ENCODE measurements around the gene ANO1. TPM values are rescaled to one million over a fixed set of nuclear protein-coding genes. Genes with fewer than 3 reads are reported as not detected.

Gene ANO1
- total and polyA plus RNA-seq, 11 donors = 4.2 to 17.8 (median 9.4) TPM

- TF ChIP-seq POLR2A (IDR thresholded peaks at IDR 0.05) = no peak
- TF ChIP-seq, protein P1, sequence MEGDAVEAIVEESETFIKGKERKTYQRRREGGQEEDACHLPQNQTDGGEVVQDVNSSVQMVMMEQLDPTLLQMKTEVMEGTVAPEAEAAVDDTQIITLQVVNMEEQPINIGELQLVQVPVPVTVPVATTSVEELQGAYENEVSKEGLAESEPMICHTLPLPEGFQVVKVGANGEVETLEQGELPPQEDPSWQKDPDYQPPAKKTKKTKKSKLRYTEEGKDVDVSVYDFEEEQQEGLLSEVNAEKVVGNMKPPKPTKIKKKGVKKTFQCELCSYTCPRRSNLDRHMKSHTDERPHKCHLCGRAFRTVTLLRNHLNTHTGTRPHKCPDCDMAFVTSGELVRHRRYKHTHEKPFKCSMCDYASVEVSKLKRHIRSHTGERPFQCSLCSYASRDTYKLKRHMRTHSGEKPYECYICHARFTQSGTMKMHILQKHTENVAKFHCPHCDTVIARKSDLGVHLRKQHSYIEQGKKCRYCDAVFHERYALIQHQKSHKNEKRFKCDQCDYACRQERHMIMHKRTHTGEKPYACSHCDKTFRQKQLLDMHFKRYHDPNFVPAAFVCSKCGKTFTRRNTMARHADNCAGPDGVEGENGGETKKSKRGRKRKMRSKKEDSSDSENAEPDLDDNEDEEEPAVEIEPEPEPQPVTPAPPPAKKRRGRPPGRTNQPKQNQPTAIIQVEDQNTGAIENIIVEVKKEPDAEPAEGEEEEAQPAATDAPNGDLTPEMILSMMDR (IDR thresholded peaks at IDR 0.05) = no peak
- Histone ChIP-seq H3K9me3 (no peaks in the 10 kb centered on the region), H3K27me3 (no peaks in the 10 kb centered on the region), H3K36me3 (peaks cover 0 to 16% (median 0%) of the 10 kb centered on the region in 9 donors), H3K27ac (peak overlapping the region in 5 of 12 donors; percentile 19 to 55 (median 32)), H3K4me1 (peaks cover 0 to 32% (median 8%) of the 10 kb centered on the region in 12 donors), H3K4me3 (no peak overlapping the region)
- intact Hi-C loops (cut with DNase I) = loop anchor here in 2 of 10 donors (10.0 kb wide), 2 partner anchors 106 to 164 kb away; no protein-coding TSS in a partner anchor
- WGBS, 4 donors = 74 to 81% (median 80%) methylated on average over 16 of the region's 16 CpGs
- ATAC-seq (peak in 2 of 4 donors; percentile 8 to 32), DNase-seq (peak in 1 of 5 donors; percentile 64)
Measured at GRCh38 chr11:70088735-70089250, 10.7 kb downstream of the ANO1 start.

GRCh38 chr11:70089631-70090030, 11.5 kb downstream of the ANO1 start:
- 69 to 85% (median 83%) methylated on average over 9 of the region's 9 CpGs for WGBS, 4 donors
- no peaks in the 10 kb centered on the region for H3K27me3 ChIP-seq
- no peak for TF ChIP-seq POLR2A (IDR thresholded peaks at IDR 0.05)
- TF ChIP-seq, protein P1 (IDR thresholded peaks at IDR 0.05) = no peak
- peaks cover 0 to 16% (median 0%) of the 10 kb centered on the region in 9 donors for H3K36me3 ChIP-seq
- DNase-seq = no peak
- H3K9me3 ChIP-seq = no peaks in the 10 kb centered on the region
- peaks cover 0 to 37% (median 8%) of the 10 kb centered on the region in 12 donors for H3K4me1 ChIP-seq
- ATAC-seq = no peak
- peak overlapping the region in 2 of 12 donors; percentile 29 to 36 for H3K27ac ChIP-seq
- intact Hi-C loops (cut with DNase I) = loop anchor here in 2 of 10 donors (10.0 kb wide), 2 partner anchors 105 to 165 kb away; no protein-coding TSS in a partner anchor
- no peak overlapping the region for H3K4me3 ChIP-seq

GRCh38 chr11:70090961-70091381, 12.9 kb downstream of the ANO1 start:
- H3K4me1 ChIP-seq = peaks cover 0 to 31% (median 8%) of the 10 kb centered on the region in 12 donors
- no peaks in the 10 kb centered on the region for H3K27me3 ChIP-seq
- no peaks in the 10 kb centered on the region for H3K9me3 ChIP-seq
- 40 to 47% (median 40%) methylated on average over 8 to 9 of the region's 9 CpGs for WGBS, 4 donors
- H3K27ac ChIP-seq = peak overlapping the region in 6 of 12 donors; percentile 7 to 55 (median 22)
- no peak for TF ChIP-seq POLR2A (IDR thresholded peaks at IDR 0.05)
- TF ChIP-seq, protein P1 (IDR thresholded peaks at IDR 0.05) = no peak
- DNase-seq (peak in 4 of 5 donors; percentile 41 to 86 (median 62)), ATAC-seq (peak; percentile 87 to 91 (median 89))
- no peak overlapping the region for H3K4me3 ChIP-seq
- H3K36me3 ChIP-seq = peaks cover 0 to 16% (median 0%) of the 10 kb centered on the region in 9 donors
- intact Hi-C loops (cut with DNase I) = no loop called here

GRCh38 chr11:70091638-70092037, 13.5 kb downstream of the ANO1 start:
- WGBS, 4 donors = 87 to 96% (median 95%) methylated on average over 7 to 8 of the region's 8 CpGs
- H3K9me3 ChIP-seq = no peaks in the 10 kb centered on the region
- H3K36me3 ChIP-seq = peaks cover 0 to 16% (median 0%) of the 10 kb centered on the region in 9 donors
- intact Hi-C loops (cut with DNase I) = no loop called here
- H3K4me3 ChIP-seq = no peak overlapping the region
- no peaks in the 10 kb centered on the region for H3K27me3 ChIP-seq
- H3K27ac ChIP-seq = peak overlapping the region in 1 of 12 donors; percentile 55
- peaks cover 0 to 38% (median 8%) of the 10 kb centered on the region in 12 donors for H3K4me1 ChIP-seq
- DNase-seq = no peak
- ATAC-seq = no peak
- no peak for TF ChIP-seq POLR2A (IDR thresholded peaks at IDR 0.05)
- TF ChIP-seq, protein P1 (IDR thresholded peaks at IDR 0.05) = no peak
